ENCODE results near the gene CCSER1.

Gene CCSER1

DNA sequence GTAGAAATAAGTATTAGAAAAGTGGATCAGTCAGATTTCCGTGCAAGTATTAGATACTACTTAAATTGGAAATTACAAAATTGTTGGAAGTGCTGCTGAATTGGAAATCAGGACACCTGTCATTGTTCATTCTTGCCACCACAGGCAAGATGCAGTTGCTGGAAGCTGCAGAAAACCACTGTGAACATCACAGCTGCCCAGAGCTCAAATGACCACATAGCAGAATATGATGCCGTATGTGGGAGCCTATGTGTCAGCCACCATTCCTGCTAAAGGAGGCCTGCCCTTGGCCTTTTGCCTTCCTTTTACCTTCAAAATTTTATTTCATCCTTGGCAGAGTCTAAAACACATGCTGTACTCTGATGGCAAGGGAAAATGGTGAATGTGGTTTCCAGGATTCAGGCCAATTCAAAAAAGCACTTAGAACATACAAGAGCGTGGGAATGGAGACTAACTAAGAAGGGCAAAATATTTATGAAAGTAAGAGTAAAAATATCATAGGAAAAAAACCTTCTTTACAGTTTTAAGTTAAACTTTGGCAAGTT, 1171.0 kb downstream of the CCSER1 start:
- H3K4me3 ChIP-seq (ENCODE audit: low read depth, low read length): no peak overlapping the region

DNA sequence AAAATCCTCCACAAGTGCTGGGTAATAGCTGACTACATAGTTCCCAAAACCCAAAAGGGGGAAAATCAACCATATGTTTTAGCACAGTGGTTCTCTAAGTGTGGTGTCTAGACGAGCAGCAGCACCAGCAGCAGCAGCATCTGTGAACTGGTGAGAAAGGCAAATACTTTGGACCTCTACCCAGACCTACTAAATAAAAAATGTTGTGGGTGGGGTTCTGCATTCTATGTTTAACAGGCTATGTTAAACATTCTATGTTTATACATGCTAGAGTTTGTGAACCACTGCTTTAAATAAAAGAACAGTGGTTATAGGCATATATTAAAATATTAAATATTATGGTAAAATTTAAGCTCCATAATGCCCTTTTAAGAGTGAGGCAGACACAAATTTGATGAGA, 1171.6 kb downstream of the CCSER1 start:
- TF ChIP-seq CTCF (IDR thresholded peaks at IDR 0.05; ENCODE audit: borderline replicate concordance, insufficient read depth, low read depth, low read length): no peak
- no peak overlapping the region for H3K4me3 ChIP-seq (ENCODE audit: low read depth, low read length)

More for the DNA sequence above, 1171.0 kb downstream of the CCSER1 start:
- no peak for TF ChIP-seq CTCF (IDR thresholded peaks at IDR 0.05; ENCODE audit: borderline replicate concordance, insufficient read depth, low read depth, low read length)

GRCh38 chr4:91302120-91302519, 1174.9 kb downstream of the CCSER1 start:
- no peak overlapping the region for H3K4me3 ChIP-seq (ENCODE audit: low read depth, low read length)
- TF ChIP-seq CTCF (IDR thresholded peaks at IDR 0.05; ENCODE audit: borderline replicate concordance, insufficient read depth, low read depth, low read length): no peak

GRCh38 chr4:91304292-91304691, 1177.1 kb downstream of the CCSER1 start:
- no peak for TF ChIP-seq CTCF (IDR thresholded peaks at IDR 0.05; ENCODE audit: borderline replicate concordance, insufficient read depth, low read depth, low read length)
- no peak overlapping the region for H3K4me3 ChIP-seq (ENCODE audit: low read depth, low read length)

GRCh38 chr4:91317434-91317833, 1190.2 kb downstream of the CCSER1 start:
- no peak overlapping the region for H3K4me3 ChIP-seq (ENCODE audit: low read depth, low read length)
- TF ChIP-seq CTCF (IDR thresholded peaks at IDR 0.05; ENCODE audit: borderline replicate concordance, insufficient read depth, low read depth, low read length): no peak

GRCh38 chr4:91319556-91320268, 1192.5 kb downstream of the CCSER1 start:
- TF ChIP-seq CTCF (IDR thresholded peaks at IDR 0.05; ENCODE audit: borderline replicate concordance, insufficient read depth, low read depth, low read length): no peak
- no peak overlapping the region for H3K4me3 ChIP-seq (ENCODE audit: low read depth, low read length)

GRCh38 chr4:91322961-91323360, 1195.8 kb downstream of the CCSER1 start:
- no peak for TF ChIP-seq CTCF (IDR thresholded peaks at IDR 0.05; ENCODE audit: borderline replicate concordance, insufficient read depth, low read depth, low read length)
- no peak overlapping the region for H3K4me3 ChIP-seq (ENCODE audit: low read depth, low read length)

All from GM12875 (cell line).